Astrocyte of the spinal cord (primary cell): ENCODE data around the gene NHLH1.

ENCODE experiments used
- DNase-seq: peaks from one replicate; pipeline ENCODE4 v3.0.0; 2011; ENCODE audit warnings: low read depth, low spot score
- H3K4me3 ChIP-seq: 2 replicates; pipeline ENCODE4 v1.5.1; 2011; ENCODE audit warnings: low read depth, mild to moderate bottlenecking, low read length, moderate library complexity
- in situ Hi-C: cut with HindIII; loops from 2 replicates; pipeline ENCODE4 v1.10.0; 2017; ENCODE audit warnings: low sequenced_read_pairs
- TF ChIP-seq, protein P1 (sequence below): IDR thresholded peaks from 2 replicates; pipeline ENCODE4 v1.5.1; 2012; ENCODE audit warnings: low read depth, mild to moderate bottlenecking, low read length, inconsistent platforms

NHLH1 gene

DNA sequence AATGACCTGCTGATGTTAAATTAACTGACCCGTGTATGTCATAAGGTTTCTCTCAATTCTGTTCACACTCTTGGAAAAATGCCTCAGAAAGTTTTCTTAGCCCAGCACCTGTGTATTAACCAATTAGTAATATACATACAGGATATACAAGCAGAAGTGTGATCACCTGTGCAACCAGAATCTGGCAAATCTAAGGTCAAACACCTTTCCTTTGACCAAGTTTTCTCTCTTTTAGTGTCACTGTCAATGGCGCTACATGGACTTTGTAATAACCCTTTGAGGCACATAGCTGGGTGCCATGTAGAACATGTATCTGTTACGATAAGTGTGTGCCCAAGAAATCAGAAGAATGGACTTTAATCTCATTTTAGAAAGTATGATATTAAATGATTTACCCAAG lies 22.6 kb upstream of the NHLH1 start:
- H3K4me3 ChIP-seq, result peak overlapping the region; percentile 93
- DNase-seq, result no peak
- in situ Hi-C loops, result no loop called here
- TF ChIP-seq, protein P1, sequence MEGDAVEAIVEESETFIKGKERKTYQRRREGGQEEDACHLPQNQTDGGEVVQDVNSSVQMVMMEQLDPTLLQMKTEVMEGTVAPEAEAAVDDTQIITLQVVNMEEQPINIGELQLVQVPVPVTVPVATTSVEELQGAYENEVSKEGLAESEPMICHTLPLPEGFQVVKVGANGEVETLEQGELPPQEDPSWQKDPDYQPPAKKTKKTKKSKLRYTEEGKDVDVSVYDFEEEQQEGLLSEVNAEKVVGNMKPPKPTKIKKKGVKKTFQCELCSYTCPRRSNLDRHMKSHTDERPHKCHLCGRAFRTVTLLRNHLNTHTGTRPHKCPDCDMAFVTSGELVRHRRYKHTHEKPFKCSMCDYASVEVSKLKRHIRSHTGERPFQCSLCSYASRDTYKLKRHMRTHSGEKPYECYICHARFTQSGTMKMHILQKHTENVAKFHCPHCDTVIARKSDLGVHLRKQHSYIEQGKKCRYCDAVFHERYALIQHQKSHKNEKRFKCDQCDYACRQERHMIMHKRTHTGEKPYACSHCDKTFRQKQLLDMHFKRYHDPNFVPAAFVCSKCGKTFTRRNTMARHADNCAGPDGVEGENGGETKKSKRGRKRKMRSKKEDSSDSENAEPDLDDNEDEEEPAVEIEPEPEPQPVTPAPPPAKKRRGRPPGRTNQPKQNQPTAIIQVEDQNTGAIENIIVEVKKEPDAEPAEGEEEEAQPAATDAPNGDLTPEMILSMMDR, result no peak

DNA sequence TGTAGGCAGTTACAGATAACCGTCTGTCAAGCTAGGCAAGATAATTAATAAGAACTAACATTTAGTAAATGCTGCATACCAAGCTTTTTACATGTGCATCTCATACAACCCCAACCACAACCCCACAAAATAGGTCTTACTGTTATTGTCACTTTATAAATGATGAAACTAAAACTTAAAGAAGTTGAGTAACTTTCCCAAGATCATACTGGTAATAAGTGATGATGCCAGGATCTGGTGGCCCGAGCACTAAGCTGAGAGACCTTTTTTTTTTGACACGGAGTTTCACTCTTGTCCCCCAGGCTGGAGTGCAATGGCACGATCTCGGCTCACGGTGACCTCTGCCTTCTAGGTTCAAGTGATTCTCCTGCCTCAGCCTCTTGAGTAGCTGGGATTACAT lies 21.9 kb upstream of the NHLH1 start:
- TF ChIP-seq, protein P1, result no peak
- DNase-seq, result no peak
- H3K4me3 ChIP-seq, result no peak overlapping the region
- in situ Hi-C loops, result no loop called here

DNA sequence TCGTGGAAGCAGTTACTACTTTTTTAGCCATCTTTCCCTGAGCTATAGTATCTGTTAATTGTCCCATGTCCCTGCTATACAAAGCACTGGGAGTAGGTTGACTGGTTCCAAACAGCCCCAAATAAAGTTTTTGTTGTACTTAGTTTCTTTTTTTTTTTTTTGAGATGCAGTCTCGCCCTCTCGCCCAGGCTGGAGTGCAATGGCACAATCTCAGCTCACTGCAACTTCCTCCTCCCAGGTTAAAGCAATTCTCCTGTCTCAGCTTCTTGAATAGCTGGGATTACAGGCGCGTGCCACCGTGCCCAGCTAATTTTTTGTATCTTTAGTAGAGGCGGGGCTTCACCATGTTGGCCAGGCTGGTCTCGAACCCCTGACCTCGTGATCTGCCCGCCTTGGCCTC lies 20.4 kb upstream of the NHLH1 start:
- TF ChIP-seq, protein P1, result no peak
- DNase-seq, result no peak
- H3K4me3 ChIP-seq, result no peak overlapping the region
- in situ Hi-C loops, result no loop called here

DNA sequence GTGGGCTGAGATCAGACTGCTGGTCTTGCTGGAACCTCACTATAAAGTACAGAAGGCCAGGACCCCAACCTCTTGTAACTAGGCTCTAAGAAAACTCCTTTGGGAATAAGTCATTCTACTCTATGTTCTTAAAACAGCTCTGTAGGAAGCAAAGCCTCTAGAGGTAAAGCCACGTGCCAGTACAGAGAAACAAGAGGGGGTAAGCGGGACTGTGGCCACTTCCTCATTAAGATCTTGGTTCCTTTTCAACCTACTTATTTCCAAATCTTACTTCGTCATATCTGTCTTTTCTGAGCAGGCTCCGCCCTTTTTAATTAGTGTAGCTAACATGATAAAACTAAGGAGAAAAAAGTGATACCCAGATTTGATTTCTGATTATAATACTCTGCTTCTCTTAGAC lies 19.9 kb upstream of the NHLH1 start:
- no peak overlapping the region for H3K4me3 ChIP-seq
- in situ Hi-C loops, result no loop called here
- no peak for DNase-seq
- TF ChIP-seq, protein P1, result no peak

DNA sequence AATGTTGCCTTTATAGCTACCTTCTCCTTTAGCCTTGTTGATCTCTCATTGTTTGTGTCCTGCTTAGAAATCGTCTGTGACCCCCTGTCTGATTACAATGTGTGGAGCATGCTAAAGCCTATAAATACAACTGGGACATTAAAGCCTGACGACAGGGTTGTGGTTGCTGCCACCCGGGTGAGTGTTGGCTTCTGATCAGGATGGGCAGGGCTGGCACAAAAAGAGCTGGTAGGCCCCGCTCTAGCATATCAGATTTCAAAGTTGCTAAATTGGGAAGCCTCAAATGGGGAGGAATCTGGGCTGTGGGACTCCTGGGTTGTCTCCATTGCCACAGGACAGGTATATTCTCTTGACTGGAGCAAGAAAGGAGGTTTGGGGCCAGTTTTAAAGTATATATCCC lies 15.2 kb upstream of the NHLH1 start:
- no peak for DNase-seq
- TF ChIP-seq, protein P1, result no peak
- no peak overlapping the region for H3K4me3 ChIP-seq
- in situ Hi-C loops, result no loop called here

DNA sequence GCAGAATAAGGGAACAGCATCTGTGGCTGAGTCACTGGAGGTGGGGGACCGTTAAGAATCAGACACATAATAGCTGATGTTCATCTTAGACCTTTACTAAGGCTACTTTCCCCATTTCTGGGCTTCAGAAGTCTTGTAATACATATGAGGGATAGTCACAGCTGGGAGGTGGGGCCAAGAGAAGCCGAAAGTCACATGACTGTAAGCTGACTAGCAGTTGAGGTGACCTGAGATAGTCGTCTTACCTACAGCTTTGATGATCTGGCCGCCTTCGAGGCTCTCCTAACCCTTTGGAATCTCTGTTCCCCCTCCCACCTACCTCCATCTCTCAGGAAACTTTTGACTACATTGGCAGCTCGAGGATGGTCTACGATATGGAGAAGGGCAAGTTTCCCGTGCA lies 14.3 kb upstream of the NHLH1 start:
- TF ChIP-seq, protein P1, result no peak
- in situ Hi-C loops, result no loop called here

DNA sequence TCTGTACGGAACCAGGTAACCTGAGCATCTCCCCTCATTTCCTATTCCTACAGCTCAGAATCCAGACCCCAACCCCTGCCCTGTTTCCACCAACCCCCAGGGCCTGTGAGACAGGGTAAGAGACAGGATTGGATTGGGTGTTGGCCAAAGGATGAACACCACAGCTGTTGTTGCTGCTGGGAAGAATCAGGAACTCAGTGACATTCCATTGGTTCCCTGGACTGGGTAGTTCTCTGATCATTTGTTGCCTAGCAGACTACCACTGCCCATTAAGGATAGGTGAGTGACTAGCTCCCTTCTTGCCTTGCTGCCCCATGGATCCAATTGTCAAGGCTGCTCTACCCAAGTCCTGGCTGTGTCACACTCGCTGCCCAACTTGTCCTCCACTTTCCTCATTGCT lies 13.6 kb upstream of the NHLH1 start:
- DNase-seq, result no peak
- TF ChIP-seq, protein P1, result no peak
- in situ Hi-C loops, result no loop called here
- no peak overlapping the region for H3K4me3 ChIP-seq

More for the DNA sequence above, 14.3 kb upstream of the NHLH1 start:
- H3K4me3 ChIP-seq, result no peak overlapping the region
- no peak for DNase-seq
